Measurements from ENCODE around the gene ZBED2. TPM values are rescaled to one million over a fixed set of nuclear protein-coding genes. Genes with fewer than 3 reads are reported as not detected.

Gene ZBED2
- polyA plus RNA-seq, 1 of the 3 experiments (the other 2 are of a cell fraction), result 0.76 TPM

DNA sequence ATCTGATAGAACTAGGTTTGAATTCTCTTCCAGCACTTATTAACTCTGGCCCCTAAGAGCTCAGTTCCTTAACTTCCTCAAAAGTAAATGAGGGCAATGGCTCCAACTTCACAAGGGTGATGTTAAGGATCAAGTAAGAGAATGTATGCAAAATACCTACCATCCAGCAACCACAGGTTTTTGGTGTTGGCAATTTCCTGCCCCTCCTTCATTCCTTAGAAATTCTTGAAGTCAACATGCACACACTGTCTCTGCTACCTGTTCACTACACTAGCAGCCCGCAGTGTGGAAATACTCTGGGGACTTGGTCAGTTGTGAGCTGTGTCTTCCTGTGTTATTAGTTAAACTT is 5.0 kb downstream of the ZBED2 start:
- H3K4me3 ChIP-seq (ENCODE audit: low read depth in 2 of 2, low read length in 1 of 2), result no peak overlapping the region
- no peaks in the 10 kb centered on the region for H3K36me3 ChIP-seq (replicated peaks in 1 of 2; ENCODE audit: control insufficient read depth in 1 of 2, insufficient read depth in 2 of 2, low read length in 1 of 2)
- H3K9me3 ChIP-seq, result no peaks in the 10 kb centered on the region
- TF ChIP-seq FOSL2 (IDR thresholded peaks at IDR 0.05; ENCODE audit: borderline replicate concordance, low read depth) (no peak), FOXM1 (IDR thresholded peaks at IDR 0.05; ENCODE audit: low read depth) (no peak)
- TF ChIP-seq, protein P1, sequence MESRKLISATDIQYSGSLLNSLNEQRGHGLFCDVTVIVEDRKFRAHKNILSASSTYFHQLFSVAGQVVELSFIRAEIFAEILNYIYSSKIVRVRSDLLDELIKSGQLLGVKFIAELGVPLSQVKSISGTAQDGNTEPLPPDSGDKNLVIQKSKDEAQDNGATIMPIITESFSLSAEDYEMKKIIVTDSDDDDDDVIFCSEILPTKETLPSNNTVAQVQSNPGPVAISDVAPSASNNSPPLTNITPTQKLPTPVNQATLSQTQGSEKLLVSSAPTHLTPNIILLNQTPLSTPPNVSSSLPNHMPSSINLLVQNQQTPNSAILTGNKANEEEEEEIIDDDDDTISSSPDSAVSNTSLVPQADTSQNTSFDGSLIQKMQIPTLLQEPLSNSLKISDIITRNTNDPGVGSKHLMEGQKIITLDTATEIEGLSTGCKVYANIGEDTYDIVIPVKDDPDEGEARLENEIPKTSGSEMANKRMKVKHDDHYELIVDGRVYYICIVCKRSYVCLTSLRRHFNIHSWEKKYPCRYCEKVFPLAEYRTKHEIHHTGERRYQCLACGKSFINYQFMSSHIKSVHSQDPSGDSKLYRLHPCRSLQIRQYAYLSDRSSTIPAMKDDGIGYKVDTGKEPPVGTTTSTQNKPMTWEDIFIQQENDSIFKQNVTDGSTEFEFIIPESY (IDR thresholded peaks at IDR 0.05; ENCODE audit: borderline replicate concordance, low read depth), result no peak
- no peak overlapping the region for H3K9ac ChIP-seq
- ChIA-PET CTCF (interaction anchor here (0.9 to 1.1 kb wide), 2 partner anchors 51 to 127 kb away, joined by 4 to 6 read pairs; no protein-coding TSS in a partner anchor), POLR2A (no interaction called here)
- no peak for DNase-seq
- WGBS (ENCODE audit: low lambda C conversion rate), result 93% methylated on average over 1 of the region's 1 CpG
- peaks cover 24% of the 10 kb centered on the region for H3F3A ChIP-seq (replicated peaks; ENCODE audit: insufficient read depth)
- H2AFZ ChIP-seq (ENCODE audit: low read depth), result no peak overlapping the region; the same call in 1 of the 2 replicates
- no peaks in the 10 kb centered on the region for H3K27me3 ChIP-seq (ENCODE audit: insufficient read depth)
- H3K9me2 ChIP-seq, result no peaks in the 10 kb centered on the region
- H3K4me2 ChIP-seq, result peak overlapping the region; percentile 3; the same call in 1 of the 2 replicates
- peak overlapping the region; percentile 62 to 73; a peak in 3 of 4 replicates for H3K27ac ChIP-seq (ENCODE audit: low read depth in 2 of 2, low read length in 1 of 2)
- no peaks in the 10 kb centered on the region for H4K20me1 ChIP-seq (ENCODE audit: insufficient read depth)
- H3K79me2 ChIP-seq (ENCODE audit: insufficient read depth), result no peaks in the 10 kb centered on the region
- peaks cover 2 to 49% of the 10 kb centered on the region in 2 experiments; a peak in 3 of 4 replicates for H3K4me1 ChIP-seq (ENCODE audit: control insufficient read depth in 1 of 2, insufficient read depth in 2 of 2, low read depth in 1 of 2, low read length in 1 of 2)

- Histone ChIP-seq H4K20me1 (ENCODE audit: insufficient read depth) (no peaks in the 10 kb centered on the region), H3K9me3 (no peaks in the 10 kb centered on the region), H3K4me2 (peak overlapping the region; percentile 3; the same call in 1 of the 2 replicates), H3K4me3 (ENCODE audit: low read depth in 2 of 2, low read length in 1 of 2) (no peak overlapping the region), H3K79me2 (ENCODE audit: insufficient read depth) (no peaks in the 10 kb centered on the region), H2AFZ (ENCODE audit: low read depth) (no peak overlapping the region; the same call in 1 of the 2 replicates), H3K9ac (peak overlapping the region; percentile 15; the same call in 1 of the 2 replicates), H3K4me1 (ENCODE audit: control insufficient read depth in 1 of 2, insufficient read depth in 2 of 2, low read depth in 1 of 2, low read length in 1 of 2) (peaks cover 2 to 43% of the 10 kb centered on the region in 2 experiments; a peak in 3 of 4 replicates), H3K27me3 (ENCODE audit: insufficient read depth) (no peaks in the 10 kb centered on the region), H3F3A (replicated peaks; ENCODE audit: insufficient read depth) (peaks cover 19% of the 10 kb centered on the region), H3K9me2 (no peaks in the 10 kb centered on the region), H3K36me3 (replicated peaks in 1 of 2; ENCODE audit: control insufficient read depth in 1 of 2, insufficient read depth in 2 of 2, low read length in 1 of 2) (no peaks in the 10 kb centered on the region), H3K27ac (ENCODE audit: low read depth in 2 of 2, low read length in 1 of 2) (peak overlapping the region; percentile 73; a peak in 3 of 4 replicates)
- ChIA-PET CTCF (interaction anchor here (0.6 to 1.1 kb wide), 3 partner anchors 51 to 763 kb away, joined by 3 to 6 read pairs (median 4); no protein-coding TSS in a partner anchor), POLR2A (no interaction called here)
- WGBS (ENCODE audit: low lambda C conversion rate), result 0% methylated on average over 2 of the region's 2 CpGs
- peak; percentile 21 for DNase-seq
- TF ChIP-seq POLR2AphosphoS5 (IDR thresholded peaks at IDR 0.05; ENCODE audit: low read depth, low read length) (peak; percentile 18; the same call in 1 of the 2 replicates), MEF2A (IDR thresholded peaks at IDR 0.05; ENCODE audit: borderline replicate concordance, low read depth) (no peak), JUND (IDR thresholded peaks at IDR 0.05) (peak; percentile 75), IRF3 (IDR thresholded peaks at IDR 0.05; ENCODE audit: low read depth, low read length) (no peak), FOSL2 (IDR thresholded peaks at IDR 0.05; ENCODE audit: borderline replicate concordance, low read depth) (peak; percentile 59; the same call in 1 of the 2 replicates), EP300 (IDR thresholded peaks at IDR 0.05; ENCODE audit: borderline replicate concordance in 1 of 2, low read depth in 1 of 2, low read length in 1 of 2) (peak; percentile 37 to 81; a peak in 2 of 4 replicates), SIN3A (IDR thresholded peaks at IDR 0.05; ENCODE audit: borderline replicate concordance, low read depth, low read length) (no peak), ELF1 (IDR thresholded peaks at IDR 0.05) (no peak), NRF1 (IDR thresholded peaks at IDR 0.05; ENCODE audit: low read depth, low read length) (no peak), EZH2phosphoT487 (IDR thresholded peaks at IDR 0.05; ENCODE audit: borderline replicate concordance, low read depth) (no peak), MXI1 (IDR thresholded peaks at IDR 0.05; ENCODE audit: low read depth, low read length) (no peak), YY1 (IDR thresholded peaks at IDR 0.05; ENCODE audit: low read depth) (no peak), GATA2 (CRISPR knock-in tag; IDR thresholded peaks at IDR 0.05) (no peak), USF2 (IDR thresholded peaks at IDR 0.05; ENCODE audit: borderline replicate concordance, low read depth, low read length) (no peak), TEAD4 (IDR thresholded peaks at IDR 0.05; ENCODE audit: borderline replicate concordance, insufficient read depth) (no peak)
- TF ChIP-seq, protein P2, sequence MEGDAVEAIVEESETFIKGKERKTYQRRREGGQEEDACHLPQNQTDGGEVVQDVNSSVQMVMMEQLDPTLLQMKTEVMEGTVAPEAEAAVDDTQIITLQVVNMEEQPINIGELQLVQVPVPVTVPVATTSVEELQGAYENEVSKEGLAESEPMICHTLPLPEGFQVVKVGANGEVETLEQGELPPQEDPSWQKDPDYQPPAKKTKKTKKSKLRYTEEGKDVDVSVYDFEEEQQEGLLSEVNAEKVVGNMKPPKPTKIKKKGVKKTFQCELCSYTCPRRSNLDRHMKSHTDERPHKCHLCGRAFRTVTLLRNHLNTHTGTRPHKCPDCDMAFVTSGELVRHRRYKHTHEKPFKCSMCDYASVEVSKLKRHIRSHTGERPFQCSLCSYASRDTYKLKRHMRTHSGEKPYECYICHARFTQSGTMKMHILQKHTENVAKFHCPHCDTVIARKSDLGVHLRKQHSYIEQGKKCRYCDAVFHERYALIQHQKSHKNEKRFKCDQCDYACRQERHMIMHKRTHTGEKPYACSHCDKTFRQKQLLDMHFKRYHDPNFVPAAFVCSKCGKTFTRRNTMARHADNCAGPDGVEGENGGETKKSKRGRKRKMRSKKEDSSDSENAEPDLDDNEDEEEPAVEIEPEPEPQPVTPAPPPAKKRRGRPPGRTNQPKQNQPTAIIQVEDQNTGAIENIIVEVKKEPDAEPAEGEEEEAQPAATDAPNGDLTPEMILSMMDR (IDR thresholded peaks at IDR 0.05), result no peak
These were observed 5.6 kb downstream of the ZBED2 start for GRCh38 chr3:111589303-111590142.

All from SK-N-SH (cell line).